SK-N-SH (cell line): Measurements from ENCODE around the gene SLX4IP.

Experiments
- CHD2 ChIP-seq: fragments of 150-350 bp; IDR thresholded peaks from 2 replicates; pipeline ENCODE4 v1.6.1; 2018; ENCODE audit warnings: low read length; ENCODE audit not compliant: partially characterized antibody
- CTCF ChIP-seq: fragments of 200-600 bp; sonication (generic); IDR thresholded peaks from 2 replicates; pipeline ENCODE4 v1.6.1; 2017; ENCODE audit warnings: antibody characterized with exemption, mild to moderate bottlenecking, moderate library complexity
- EP300 ChIP-seq, 2 experiments: IDR thresholded peaks; 2 replicates each; pipeline versions ENCODE4 v1.4.0 to v1.6.1; 2012; ENCODE audit warnings: borderline replicate concordance in 1 of 2, low read depth in 1 of 2, low read length in 1 of 2
- EZH2phosphoT487 ChIP-seq: fragments of 200-600 bp; sonication (generic); IDR thresholded peaks from 2 replicates; pipeline ENCODE4 v1.6.1; 2017; ENCODE audit warnings: low read depth, mixed run types, mild to moderate bottlenecking, antibody characterized with exemption, moderate library complexity, borderline replicate concordance
- FOXM1 ChIP-seq: IDR thresholded peaks from 2 replicates; pipeline ENCODE4 v1.4.0; 2012; ENCODE audit warnings: low read depth, mild to moderate bottlenecking
- GABPA ChIP-seq: IDR thresholded peaks from 2 replicates; pipeline ENCODE4 v1.4.0; 2012; ENCODE audit warnings: low read depth, mild to moderate bottlenecking
- MAX ChIP-seq: IDR thresholded peaks from 2 replicates; pipeline ENCODE4 v1.4.0; 2012; ENCODE audit warnings: low read depth
- POLR2AphosphoS5 ChIP-seq: IDR thresholded peaks from 2 replicates; pipeline ENCODE4 v1.6.1; 2012; ENCODE audit warnings: low read depth, low read length
- RAD21 ChIP-seq: IDR thresholded peaks from 2 replicates; pipeline ENCODE4 v1.6.1; 2012; ENCODE audit warnings: mild to moderate bottlenecking, low read length
- TAF1 ChIP-seq: IDR thresholded peaks from 2 replicates; pipeline ENCODE4 v1.6.1; 2012; ENCODE audit warnings: low read depth, mild to moderate bottlenecking, low read length, moderate library complexity, borderline replicate concordance
- TEAD4 ChIP-seq: IDR thresholded peaks from 2 replicates; pipeline ENCODE4 v1.4.0; 2012; ENCODE audit warnings: mild to moderate bottlenecking, borderline replicate concordance; ENCODE audit not compliant: insufficient read depth
- TF ChIP-seq, protein P1 (sequence below): IDR thresholded peaks from 2 replicates; pipeline ENCODE4 v1.4.0; 2012; ENCODE audit warnings: low read depth, borderline replicate concordance
- TF ChIP-seq, protein P2 (sequence below): IDR thresholded peaks from 2 replicates; pipeline ENCODE4 v1.4.0; 2012; ENCODE audit warnings: low read depth, borderline replicate concordance

GRCh38 chr20:10642856-10643559 lies 207.9 kb downstream of the SLX4IP start:
- no peak for TF ChIP-seq POLR2AphosphoS5
- TF ChIP-seq EP300 (IDR thresholded peaks at IDR 0.05; ENCODE audit: borderline replicate concordance in 1 of 2, low read depth in 1 of 2, low read length in 1 of 2) = no peak
- TF ChIP-seq GABPA = no peak
- TF ChIP-seq TAF1 = no peak
- TF ChIP-seq CTCF = no peak
- TF ChIP-seq, protein P1, sequence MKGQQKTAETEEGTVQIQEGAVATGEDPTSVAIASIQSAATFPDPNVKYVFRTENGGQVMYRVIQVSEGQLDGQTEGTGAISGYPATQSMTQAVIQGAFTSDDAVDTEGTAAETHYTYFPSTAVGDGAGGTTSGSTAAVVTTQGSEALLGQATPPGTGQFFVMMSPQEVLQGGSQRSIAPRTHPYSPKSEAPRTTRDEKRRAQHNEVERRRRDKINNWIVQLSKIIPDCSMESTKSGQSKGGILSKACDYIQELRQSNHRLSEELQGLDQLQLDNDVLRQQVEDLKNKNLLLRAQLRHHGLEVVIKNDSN = no peak
- TF ChIP-seq, protein P2, sequence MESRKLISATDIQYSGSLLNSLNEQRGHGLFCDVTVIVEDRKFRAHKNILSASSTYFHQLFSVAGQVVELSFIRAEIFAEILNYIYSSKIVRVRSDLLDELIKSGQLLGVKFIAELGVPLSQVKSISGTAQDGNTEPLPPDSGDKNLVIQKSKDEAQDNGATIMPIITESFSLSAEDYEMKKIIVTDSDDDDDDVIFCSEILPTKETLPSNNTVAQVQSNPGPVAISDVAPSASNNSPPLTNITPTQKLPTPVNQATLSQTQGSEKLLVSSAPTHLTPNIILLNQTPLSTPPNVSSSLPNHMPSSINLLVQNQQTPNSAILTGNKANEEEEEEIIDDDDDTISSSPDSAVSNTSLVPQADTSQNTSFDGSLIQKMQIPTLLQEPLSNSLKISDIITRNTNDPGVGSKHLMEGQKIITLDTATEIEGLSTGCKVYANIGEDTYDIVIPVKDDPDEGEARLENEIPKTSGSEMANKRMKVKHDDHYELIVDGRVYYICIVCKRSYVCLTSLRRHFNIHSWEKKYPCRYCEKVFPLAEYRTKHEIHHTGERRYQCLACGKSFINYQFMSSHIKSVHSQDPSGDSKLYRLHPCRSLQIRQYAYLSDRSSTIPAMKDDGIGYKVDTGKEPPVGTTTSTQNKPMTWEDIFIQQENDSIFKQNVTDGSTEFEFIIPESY = no peak
- TF ChIP-seq EZH2phosphoT487 = no peak
- TF ChIP-seq CHD2 = no peak
- no peak for TF ChIP-seq RAD21
- TF ChIP-seq MAX = no peak
- no peak for TF ChIP-seq TEAD4
- no peak for TF ChIP-seq FOXM1
